Measurements from ENCODE around the gene RGS6. TPM values are rescaled to one million over a fixed set of nuclear protein-coding genes. Genes with fewer than 3 reads are reported as not detected.

RGS6 gene
- total RNA-seq, 2 experiments from 2014 or later: not detected

DNA sequence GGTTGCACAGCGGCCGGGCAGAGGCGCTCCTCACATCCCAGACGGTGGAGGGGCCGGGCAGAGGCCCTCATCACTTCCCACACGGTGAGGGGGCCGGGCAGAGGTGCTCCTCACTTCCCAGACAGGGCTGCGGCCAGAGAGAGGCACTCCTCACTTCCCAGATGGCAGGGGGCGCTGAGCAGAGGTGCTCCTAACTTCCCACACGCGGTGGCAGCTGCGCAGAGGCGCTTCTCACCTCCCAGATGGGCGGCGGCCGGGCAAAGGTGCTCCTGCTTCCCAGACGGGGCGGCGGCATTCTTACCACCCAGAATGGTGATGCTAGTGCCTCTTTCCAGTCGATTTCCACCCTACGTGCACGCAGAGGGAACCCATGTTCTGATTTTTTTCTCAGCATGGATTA, 304.4 kb downstream of the RGS6 start:
- ChIA-PET POLR2A (no interaction called here), CTCF (no interaction called here)
- intact Hi-C loops (cut with micrococcal nuclease): no loop called here

GRCh38 chr14:72237722-72238666, 305.8 kb downstream of the RGS6 start:
- intact Hi-C loops (cut with micrococcal nuclease): no loop called here
- TF ChIP-seq, protein P1, sequence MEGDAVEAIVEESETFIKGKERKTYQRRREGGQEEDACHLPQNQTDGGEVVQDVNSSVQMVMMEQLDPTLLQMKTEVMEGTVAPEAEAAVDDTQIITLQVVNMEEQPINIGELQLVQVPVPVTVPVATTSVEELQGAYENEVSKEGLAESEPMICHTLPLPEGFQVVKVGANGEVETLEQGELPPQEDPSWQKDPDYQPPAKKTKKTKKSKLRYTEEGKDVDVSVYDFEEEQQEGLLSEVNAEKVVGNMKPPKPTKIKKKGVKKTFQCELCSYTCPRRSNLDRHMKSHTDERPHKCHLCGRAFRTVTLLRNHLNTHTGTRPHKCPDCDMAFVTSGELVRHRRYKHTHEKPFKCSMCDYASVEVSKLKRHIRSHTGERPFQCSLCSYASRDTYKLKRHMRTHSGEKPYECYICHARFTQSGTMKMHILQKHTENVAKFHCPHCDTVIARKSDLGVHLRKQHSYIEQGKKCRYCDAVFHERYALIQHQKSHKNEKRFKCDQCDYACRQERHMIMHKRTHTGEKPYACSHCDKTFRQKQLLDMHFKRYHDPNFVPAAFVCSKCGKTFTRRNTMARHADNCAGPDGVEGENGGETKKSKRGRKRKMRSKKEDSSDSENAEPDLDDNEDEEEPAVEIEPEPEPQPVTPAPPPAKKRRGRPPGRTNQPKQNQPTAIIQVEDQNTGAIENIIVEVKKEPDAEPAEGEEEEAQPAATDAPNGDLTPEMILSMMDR (IDR thresholded peaks at IDR 0.05): no peak

More for the DNA sequence above, 304.4 kb downstream of the RGS6 start:
- DNase-seq (no peak), ATAC-seq (no peak)
- Mint-ChIP-seq H3K4me1 (ENCODE audit: low read depth) (peaks cover 4% of the 10 kb centered on the region), H3K4me3 (no peak overlapping the region), H3K27me3 (peaks cover 7% of the 10 kb centered on the region), H3K27ac (no peak overlapping the region), H3K36me3 (ENCODE audit: low read depth) (no peaks in the 10 kb centered on the region), H3K9me3 (no peaks in the 10 kb centered on the region)
- TF ChIP-seq, protein P1 (IDR thresholded peaks at IDR 0.05): no peak

GRCh38 chr14:72243309-72244293, 311.4 kb downstream of the RGS6 start:
- peaks cover 18% of the 10 kb centered on the region for H3K27me3 Mint-ChIP-seq

More at GRCh38 chr14:72237722-72238666, 305.8 kb downstream of the RGS6 start:
- DNase-seq (no peak), ATAC-seq (no peak)
- Mint-ChIP-seq H3K36me3 (ENCODE audit: low read depth) (no peaks in the 10 kb centered on the region), H3K27ac (no peak overlapping the region), H3K4me1 (ENCODE audit: low read depth) (peaks cover 4% of the 10 kb centered on the region), H3K9me3 (no peaks in the 10 kb centered on the region), H3K27me3 (peaks cover 4% of the 10 kb centered on the region), H3K4me3 (no peak overlapping the region)
- ChIA-PET POLR2A (no interaction called here), CTCF (no interaction called here)

DNA sequence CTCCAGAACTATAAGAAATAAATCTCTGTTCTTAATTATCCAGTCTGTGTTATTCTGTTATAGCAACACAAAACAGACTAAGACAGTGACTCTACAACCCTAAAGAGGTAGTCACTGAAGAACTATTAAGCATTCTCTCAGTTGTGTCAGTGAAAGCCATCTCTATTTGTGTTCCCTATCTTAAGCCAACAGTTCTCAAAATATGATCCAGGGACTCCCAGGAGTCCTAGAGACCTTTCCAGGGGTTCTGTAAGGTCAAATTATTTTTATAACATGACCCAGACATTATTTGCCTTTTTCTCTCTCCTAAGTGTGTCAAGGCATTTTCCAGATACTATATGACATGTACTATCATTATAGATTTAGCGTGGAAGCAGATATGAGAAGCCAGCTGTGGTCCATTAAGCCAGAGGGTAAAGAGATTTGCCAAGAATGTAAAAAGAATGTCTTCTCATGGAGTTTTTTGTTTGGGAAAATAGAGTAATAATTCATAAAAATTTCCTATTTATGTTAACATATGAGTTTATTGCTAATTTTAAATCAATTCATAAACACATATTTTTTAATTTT, 315.8 kb downstream of the RGS6 start:
- intact Hi-C loops (cut with micrococcal nuclease): no loop called here
- ATAC-seq (no peak), DNase-seq (no peak)
- Mint-ChIP-seq H3K27ac (no peak overlapping the region), H3K27me3 (peaks cover 23% of the 10 kb centered on the region), H3K4me1 (ENCODE audit: low read depth) (no peaks in the 10 kb centered on the region), H3K4me3 (no peak overlapping the region), H3K9me3 (peaks cover 9% of the 10 kb centered on the region), H3K36me3 (ENCODE audit: low read depth) (no peaks in the 10 kb centered on the region)
- TF ChIP-seq, protein P1 (IDR thresholded peaks at IDR 0.05): no peak
- ChIA-PET CTCF (no interaction called here), POLR2A (no interaction called here)

More at GRCh38 chr14:72243309-72244293, 311.4 kb downstream of the RGS6 start:
- intact Hi-C loops (cut with micrococcal nuclease): no loop called here
- Mint-ChIP-seq H3K4me1 (ENCODE audit: low read depth) (no peaks in the 10 kb centered on the region), H3K27ac (no peak overlapping the region), H3K4me3 (no peak overlapping the region), H3K36me3 (ENCODE audit: low read depth) (no peaks in the 10 kb centered on the region), H3K9me3 (peaks cover 7% of the 10 kb centered on the region)
- ChIA-PET CTCF (no interaction called here), POLR2A (interaction anchor here (0.7 to 0.9 kb wide), 2 partner anchors 11 to 373 kb away, joined by 3 to 4 read pairs; no protein-coding TSS in a partner anchor)
- TF ChIP-seq, protein P1 (IDR thresholded peaks at IDR 0.05): no peak
- no peak for DNase-seq
- ATAC-seq: no peak

Data from activated CD8-positive, alpha-beta T cell treated with anti-CD3 and anti-CD28 coated beads for 36 hours (primary cell).